Adrenal gland (tissue), 12 donors: ENCODE measurements around the gene DOCK1. TPM values are rescaled to one million over a fixed set of nuclear protein-coding genes. Genes with fewer than 3 reads are reported as not detected.

Experiments used
- DNase-seq, 7 donors: peaks; one replicate each; pipeline ENCODE4 v3.0.0-alpha.2; 2019 to 2020
- H3K27ac ChIP-seq, 5 donors: fragments of 200-600 bp; sonication (generic) in 4 of 5; 1 replicate in 3 of 5; 2 replicates in 2 of 5; pipeline versions ENCODE4 v1.5.1 to v1.8.0; 2016 to 2020; ENCODE audit warnings: mild to moderate bottlenecking in 1 of 5
- H3K27me3 ChIP-seq: fragments of 200-600 bp; 2 replicates; pipeline ENCODE4 v1.8.0; 2021
- H3K36me3 ChIP-seq, 2 donors: fragments of 200-600 bp; replicated peaks in 1 of 2; 1 replicate in 1 of 2; 2 replicates in 1 of 2; pipeline versions ENCODE4 v1.5.1 to v1.8.0; 2018 to 2022
- H3K4me1 ChIP-seq, 2 donors: fragments of 200-600 bp; replicated peaks in 1 of 2; 1 replicate in 1 of 2; 2 replicates in 1 of 2; pipeline versions ENCODE4 v1.5.1 to v1.8.0; 2018 to 2021
- H3K4me3 ChIP-seq, 4 donors: fragments of 200-600 bp; sonication (generic) in 3 of 4; one replicate each; pipeline ENCODE4 v1.5.1; 2016 to 2018
- H3K9me3 ChIP-seq, 3 donors: fragments of 200-600 bp; sonication (generic) in 1 of 3; replicated peaks in 1 of 3; 1 replicate in 2 of 3; 2 replicates in 1 of 3; pipeline versions ENCODE4 v1.5.1 to v1.8.0; 2016 to 2021
- CTCF ChIP-seq, 6 experiments: fragments of 450-650 bp in 4 of 6; fragments of 200-600 bp in 2 of 6; sonication (generic) in 1 of 6; IDR thresholded peaks; 1 replicate in 5 of 6; 2 replicates in 1 of 6; pipeline versions ENCODE4 v1.5.1 to v1.8.0; 2016 to 2021; ENCODE audit warnings: antibody characterized with exemption in 6 of 6, mild to moderate bottlenecking in 2 of 6, moderate library complexity in 1 of 6
- POLR2A ChIP-seq, 2 donors: fragments of 450-650 bp; IDR thresholded peaks; one replicate each; pipeline ENCODE4 v1.6.1; 2017; ENCODE audit warnings: antibody characterized with exemption in 2 of 2, mild to moderate bottlenecking in 2 of 2, moderate library complexity in 1 of 2
- WGBS, 4 donors: extraction: QIAGEN DNeasy Blood & Tissue Kit in 2 of 4; methylation state at CpG; one replicate each; pipeline versions ENCODE4 v1.1.5 to v1.1.7; 2013 to 2017; 5-methylcytosine and 5-hydroxymethylcytosine counted together
- intact Hi-C, 2 donors: fragments of 100-400 bp; cut with DNase I; formaldehyde crosslinking; loops; one replicate each; pipeline versions ENCODE4 v1.14.1 to v1.15.0; 2022 to 2023
- polyA plus RNA-seq, 3 donors: library from polyadenylated mRNA; stranded (reverse); fragments of 200-250 nt in 2 of 3; fragments of 350-450 nt in 1 of 3; fragmentation: Illumina TruSeq in 1 of 3; extraction: RNeasy Lipid Tissue Mini Kit (QIAGEN cat#74804) in 1 of 3; gene quantifications; one replicate each; pipeline ENCODE4 v1.2.3, GENCODE V29; 2013 to 2014
- total RNA-seq, 9 donors: library from RNA; depleted of rRNA in 4 of 9; stranded (reverse); fragments of >200 nt in 4 of 9; fragments of 120-200 nt in 1 of 9; fragmentation: NEBNext Ultra II Directional in 1 of 9; extraction: Animal tissue kit (Norgen Biotek cat#: 25700) in 1 of 9; gene quantifications; one replicate each; pipeline versions ENCODE4 v1.1.0 to v1.2.4, GENCODE V29; 2013 to 2023
- donor health status: healthy with polysubstance abuse.
- donor health status: Bipolar disorder and iron deficiency.
- donor health status: DM: yes; HTN: yes; CAD: no.
- donor health status: DM: no; HTN: no; CAD: no.
- donor health status: DM: no; HTN: no; CAD: no.
- donor health status: DM: yes; HTN: yes; CAD: no.

The DOCK1 gene
- total and polyA plus RNA-seq, 12 donors = 8.1 to 30.4 (median 21.6) TPM

GRCh38 chr10:127046975-127047877 lies 142.0 kb downstream of the DOCK1 start:
- H3K36me3 ChIP-seq = peaks cover 0 to 10% of the 10 kb centered on the region in 2 donors
- H3K4me3 ChIP-seq = no peak overlapping the region
- H3K4me1 ChIP-seq = no peaks in the 10 kb centered on the region
- WGBS, 4 donors = 92 to 93% (median 92%) methylated on average over 7 of the region's 7 CpGs
- TF ChIP-seq POLR2A (IDR thresholded peaks at IDR 0.05) = no peak
- no peak for TF ChIP-seq CTCF (IDR thresholded peaks at IDR 0.05)
- DNase-seq = no peak
- H3K27me3 ChIP-seq = no peaks in the 10 kb centered on the region
- intact Hi-C loops = no loop called here
- no peak overlapping the region for H3K27ac ChIP-seq
- no peaks in the 10 kb centered on the region for H3K9me3 ChIP-seq

DNA sequence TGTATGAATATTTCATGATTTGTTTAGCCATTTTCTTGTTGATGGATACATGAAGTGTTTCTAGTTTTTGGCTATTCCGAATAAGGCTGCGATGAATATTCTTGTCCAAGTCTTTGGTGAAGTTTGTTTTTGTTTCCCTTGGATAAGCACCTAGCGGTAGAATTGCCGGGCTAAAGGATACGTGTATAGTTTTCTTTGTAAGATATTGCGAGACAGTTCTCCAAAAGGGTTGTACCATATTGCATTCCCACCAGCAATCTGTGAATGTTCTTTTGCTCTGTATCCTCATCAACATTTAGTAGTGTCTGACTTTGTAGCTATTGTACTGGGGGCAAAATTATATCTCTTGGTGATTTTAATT lies 142.6 kb downstream of the DOCK1 start:
- TF ChIP-seq POLR2A (IDR thresholded peaks at IDR 0.05) (no peak), CTCF (IDR thresholded peaks at IDR 0.05) (no peak)
- Histone ChIP-seq H3K4me1 (no peaks in the 10 kb centered on the region), H3K27ac (no peak overlapping the region), H3K27me3 (no peaks in the 10 kb centered on the region), H3K9me3 (no peaks in the 10 kb centered on the region), H3K36me3 (peaks cover 0 to 10% of the 10 kb centered on the region in 2 donors), H3K4me3 (no peak overlapping the region)
- no peak for DNase-seq
- intact Hi-C loops = no loop called here
- 90 to 94% (median 92%) methylated on average over 6 of the region's 6 CpGs for WGBS, 4 donors

- no peaks in the 10 kb centered on the region for H3K27me3 ChIP-seq
- intact Hi-C loops = no loop called here
- no peak for DNase-seq
- peaks cover 0 to 2% of the 10 kb centered on the region in 2 donors for H3K36me3 ChIP-seq
- H3K27ac ChIP-seq = no peak overlapping the region
- no peaks in the 10 kb centered on the region for H3K4me1 ChIP-seq
- H3K9me3 ChIP-seq = no peaks in the 10 kb centered on the region
- 88 to 95% (median 92%) methylated on average over 6 of the region's 6 CpGs for WGBS, 4 donors
- no peak overlapping the region for H3K4me3 ChIP-seq
- TF ChIP-seq POLR2A (IDR thresholded peaks at IDR 0.05) = no peak
- no peak for TF ChIP-seq CTCF (IDR thresholded peaks at IDR 0.05)
Measured at GRCh38 chr10:127048630-127049029, 143.4 kb downstream of the DOCK1 start.

- Histone ChIP-seq H3K27ac (no peak overlapping the region), H3K9me3 (no peaks in the 10 kb centered on the region), H3K36me3 (no peaks in the 10 kb centered on the region), H3K27me3 (no peaks in the 10 kb centered on the region), H3K4me1 (no peaks in the 10 kb centered on the region), H3K4me3 (no peak overlapping the region)
- 83 to 87% (median 86%) methylated on average over 9 of the region's 9 CpGs for WGBS, 4 donors
- intact Hi-C loops = no loop called here
- no peak for TF ChIP-seq CTCF (IDR thresholded peaks at IDR 0.05)
- no peak for TF ChIP-seq POLR2A (IDR thresholded peaks at IDR 0.05)
- no peak for DNase-seq
Measured at GRCh38 chr10:127052001-127052400, 146.8 kb downstream of the DOCK1 start.
